ENCODE measurements around the gene EEF1E1. TPM values are rescaled to one million over a fixed set of nuclear protein-coding genes. Genes with fewer than 3 reads are reported as not detected.

Gene EEF1E1
- total and polyA plus RNA-seq, 2 experiments from 2014 or later, result 11.5 to 87.8 TPM

DNA sequence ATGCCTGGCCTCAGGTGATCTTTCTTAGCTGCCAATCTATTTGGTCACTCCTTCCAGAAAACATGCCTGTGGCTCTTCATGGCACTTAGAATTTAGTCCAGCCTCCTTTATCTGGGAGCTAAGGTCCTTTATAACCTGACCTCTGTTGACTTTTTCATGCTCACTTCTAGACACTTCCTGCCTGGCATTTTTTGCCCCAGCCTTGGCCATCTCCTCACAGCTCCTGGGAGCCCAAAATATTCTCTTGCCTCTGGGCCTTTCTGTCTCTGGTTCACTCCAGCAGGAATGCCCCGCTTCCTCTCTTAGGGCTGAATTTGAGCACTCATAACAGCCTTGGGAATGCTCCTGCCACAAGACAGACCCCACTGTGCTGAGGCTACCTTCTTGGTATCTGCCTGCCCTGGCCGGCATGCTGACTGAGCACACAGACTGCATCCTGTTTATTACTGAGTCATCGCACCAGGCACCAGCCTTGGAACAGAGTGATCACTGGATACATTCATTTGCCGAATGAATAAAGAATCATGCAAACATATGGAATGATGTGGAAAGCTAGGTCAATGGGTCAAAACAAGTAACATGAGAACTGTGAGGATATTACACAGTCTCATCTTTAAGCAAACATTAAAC is 5.8 kb upstream of the EEF1E1 start:
- Histone ChIP-seq H3K9me3 (ENCODE audit: low read depth) (no peaks in the 10 kb centered on the region), H3K4me3 (no peak overlapping the region), H3K4me1 (ENCODE audit: low read depth) (peaks cover 9% of the 10 kb centered on the region), H3K27me3 (peaks cover 4% of the 10 kb centered on the region), H3K27ac (no peak overlapping the region), H3K36me3 (no peaks in the 10 kb centered on the region)
- TF ChIP-seq CTCF (IDR thresholded peaks at IDR 0.05; ENCODE audit: low read depth, low read length), result no peak
- peak in 1 of 2 donors; percentile 80 for DNase-seq (ENCODE audit: low read depth in 1 of 2, low spot score in 1 of 2)

- Histone ChIP-seq H3K36me3 (no peaks in the 10 kb centered on the region), H3K9me3 (ENCODE audit: low read depth) (no peaks in the 10 kb centered on the region), H3K4me1 (ENCODE audit: low read depth) (peaks cover 13% of the 10 kb centered on the region), H3K27ac (no peak overlapping the region), H3K4me3 (no peak overlapping the region), H3K27me3 (peaks cover 4% of the 10 kb centered on the region)
- DNase-seq (ENCODE audit: low read depth in 1 of 2, low spot score in 1 of 2), result no peak
- no peak for TF ChIP-seq CTCF (IDR thresholded peaks at IDR 0.05; ENCODE audit: low read depth, low read length)
These were observed 3.4 kb upstream of the EEF1E1 start for GRCh38 chr6:8105791-8106190.

GRCh38 chr6:8103726-8104125 is 1.4 kb upstream of the EEF1E1 start:
- no peak for DNase-seq (ENCODE audit: low read depth in 1 of 2, low spot score in 1 of 2)
- no peak for TF ChIP-seq CTCF (IDR thresholded peaks at IDR 0.05; ENCODE audit: low read depth, low read length)
- no peak overlapping the region for H3K4me3 ChIP-seq
- H3K4me1 ChIP-seq (ENCODE audit: low read depth), result peaks cover 5% of the 10 kb centered on the region
- H3K9me3 ChIP-seq (ENCODE audit: low read depth), result no peaks in the 10 kb centered on the region
- H3K27me3 ChIP-seq, result peaks cover 4% of the 10 kb centered on the region
- no peak overlapping the region for H3K27ac ChIP-seq
- H3K36me3 ChIP-seq, result no peaks in the 10 kb centered on the region

DNA sequence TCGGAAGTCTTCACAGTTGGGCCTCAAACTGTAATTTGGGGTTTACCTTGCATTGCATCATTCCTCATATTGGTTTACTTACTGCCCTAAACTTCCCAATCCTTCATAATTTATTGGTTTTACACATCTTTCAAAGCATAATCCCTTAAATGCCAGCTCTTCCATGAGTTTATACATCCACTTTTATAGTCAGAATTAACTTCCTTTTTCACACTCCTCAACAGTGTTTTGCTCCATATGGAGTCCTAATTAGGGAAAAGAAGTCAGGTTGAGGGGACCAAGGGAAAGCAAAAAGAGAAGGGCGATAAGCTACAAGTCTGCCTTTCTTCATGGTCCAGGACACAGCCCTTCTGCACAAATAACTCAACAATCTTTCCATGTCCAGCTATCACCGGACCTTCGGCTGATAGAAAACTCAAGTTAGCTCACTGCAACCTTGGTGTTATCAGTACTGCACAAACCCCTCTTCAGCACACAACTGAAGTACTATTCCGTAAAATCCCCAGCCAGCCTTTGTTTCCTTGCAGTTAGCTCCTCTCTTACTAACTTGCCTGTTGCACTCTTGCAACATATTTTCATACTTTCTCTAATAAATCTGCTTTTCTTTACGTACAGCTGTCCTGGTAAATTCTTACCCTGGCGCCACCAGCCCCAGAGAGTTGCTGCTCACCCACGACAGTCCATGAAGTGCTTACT is 2.0 kb downstream of the EEF1E1 start:
- Histone ChIP-seq H3K9me3 (ENCODE audit: low read depth) (no peaks in the 10 kb centered on the region), H3K4me1 (ENCODE audit: low read depth) (peaks cover 5% of the 10 kb centered on the region), H3K27ac (no peak overlapping the region), H3K4me3 (no peak overlapping the region), H3K36me3 (peaks cover 15% of the 10 kb centered on the region), H3K27me3 (no peaks in the 10 kb centered on the region)
- DNase-seq (ENCODE audit: low read depth in 1 of 2, low spot score in 1 of 2), result no peak
- no peak for TF ChIP-seq CTCF (IDR thresholded peaks at IDR 0.05; ENCODE audit: low read depth, low read length)

DNA sequence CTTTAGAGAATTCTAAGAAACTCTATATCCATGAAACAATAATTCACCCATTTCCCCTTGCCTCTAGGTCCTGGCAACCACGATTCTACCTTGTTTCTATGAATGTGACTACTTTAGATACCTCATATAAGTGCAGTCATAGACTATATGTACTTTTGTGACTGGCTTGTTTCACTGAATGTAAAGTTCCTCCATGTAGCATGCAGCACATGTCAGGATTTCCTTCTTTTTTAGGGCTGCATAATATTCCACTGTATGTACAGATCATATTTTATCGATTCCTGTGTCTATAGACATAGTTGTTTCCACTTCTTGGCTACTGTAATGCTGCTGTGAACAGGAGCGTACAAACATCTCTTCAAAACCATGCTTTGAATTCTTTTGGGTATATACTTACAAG is 11.7 kb downstream of the EEF1E1 start:
- H3K36me3 ChIP-seq, result peaks cover 28% of the 10 kb centered on the region

More for the DNA sequence above, 11.7 kb downstream of the EEF1E1 start:
- no peak for TF ChIP-seq CTCF (IDR thresholded peaks at IDR 0.05; ENCODE audit: low read depth, low read length)
- Histone ChIP-seq H3K27ac (no peak overlapping the region), H3K4me3 (no peak overlapping the region), H3K27me3 (no peaks in the 10 kb centered on the region), H3K9me3 (ENCODE audit: low read depth) (no peaks in the 10 kb centered on the region), H3K4me1 (ENCODE audit: low read depth) (no peaks in the 10 kb centered on the region)
- DNase-seq (ENCODE audit: low read depth in 1 of 2, low spot score in 1 of 2), result no peak

Data from cardiac muscle cell (in vitro differentiated cells and primary cell).